Transverse colon (tissue), 3 donors: Measurements from ENCODE around the gene LKAAEAR1.

ENCODE experiments used
- POLR2A ChIP-seq: fragments of 450-650 bp; IDR thresholded peaks from one replicate; pipeline ENCODE4 v1.6.1; 2016; ENCODE audit warnings: antibody characterized with exemption, mild to moderate bottlenecking, moderate library complexity
- TF ChIP-seq, protein P1 (sequence below), 5 experiments: fragments of 200-600 bp in 3 of 5; fragments of 450-650 bp in 2 of 5; sonication (generic) in 3 of 5; IDR thresholded peaks; 1 replicate in 2 of 5; 2 replicates in 3 of 5; pipeline ENCODE4 v1.5.1; 2016 to 2017; ENCODE audit warnings: antibody characterized with exemption in 5 of 5, inconsistent platforms in 3 of 5, mild to moderate bottlenecking in 2 of 5, moderate library complexity in 1 of 5

- TF ChIP-seq POLR2A: no peak
- TF ChIP-seq, protein P1, sequence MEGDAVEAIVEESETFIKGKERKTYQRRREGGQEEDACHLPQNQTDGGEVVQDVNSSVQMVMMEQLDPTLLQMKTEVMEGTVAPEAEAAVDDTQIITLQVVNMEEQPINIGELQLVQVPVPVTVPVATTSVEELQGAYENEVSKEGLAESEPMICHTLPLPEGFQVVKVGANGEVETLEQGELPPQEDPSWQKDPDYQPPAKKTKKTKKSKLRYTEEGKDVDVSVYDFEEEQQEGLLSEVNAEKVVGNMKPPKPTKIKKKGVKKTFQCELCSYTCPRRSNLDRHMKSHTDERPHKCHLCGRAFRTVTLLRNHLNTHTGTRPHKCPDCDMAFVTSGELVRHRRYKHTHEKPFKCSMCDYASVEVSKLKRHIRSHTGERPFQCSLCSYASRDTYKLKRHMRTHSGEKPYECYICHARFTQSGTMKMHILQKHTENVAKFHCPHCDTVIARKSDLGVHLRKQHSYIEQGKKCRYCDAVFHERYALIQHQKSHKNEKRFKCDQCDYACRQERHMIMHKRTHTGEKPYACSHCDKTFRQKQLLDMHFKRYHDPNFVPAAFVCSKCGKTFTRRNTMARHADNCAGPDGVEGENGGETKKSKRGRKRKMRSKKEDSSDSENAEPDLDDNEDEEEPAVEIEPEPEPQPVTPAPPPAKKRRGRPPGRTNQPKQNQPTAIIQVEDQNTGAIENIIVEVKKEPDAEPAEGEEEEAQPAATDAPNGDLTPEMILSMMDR (IDR thresholded peaks at IDR 0.05): no peak
Measured at GRCh38 chr20:64044484-64045247, 39.5 kb downstream of the LKAAEAR1 start.
